ENCODE results near the gene CSNK2A1. TPM values are rescaled to one million over a fixed set of nuclear protein-coding genes. Genes with fewer than 3 reads are reported as not detected.

CSNK2A1 gene
- total RNA-seq, 2 donors from 2014 or later, result 84.5 to 125 TPM

- Histone ChIP-seq H3K9me3 (no peaks in the 10 kb centered on the region), H3K27me3 (no peaks in the 10 kb centered on the region), H3K36me3 (no peaks in the 10 kb centered on the region), H3K4me1 (no peaks in the 10 kb centered on the region), H3K27ac (no peak overlapping the region), H3K4me3 (no peak overlapping the region)
- DNase-seq (ENCODE audit: low spot score), result no peak
- TF ChIP-seq CTCF (IDR thresholded peaks at IDR 0.05), result no peak
These were observed 69.0 kb downstream of the CSNK2A1 start for GRCh38 chr20:474581-474980.

GRCh38 chr20:472889-473292, 70.7 kb downstream of the CSNK2A1 start:
- Histone ChIP-seq H3K4me3 (no peak overlapping the region), H3K9me3 (no peaks in the 10 kb centered on the region), H3K4me1 (no peaks in the 10 kb centered on the region), H3K36me3 (no peaks in the 10 kb centered on the region), H3K27ac (no peak overlapping the region), H3K27me3 (no peaks in the 10 kb centered on the region)
- TF ChIP-seq CTCF (IDR thresholded peaks at IDR 0.05), result no peak
- no peak for DNase-seq (ENCODE audit: low spot score)

- H3K27me3 ChIP-seq, result no peaks in the 10 kb centered on the region
- H3K36me3 ChIP-seq, result no peaks in the 10 kb centered on the region
- H3K4me1 ChIP-seq, result no peaks in the 10 kb centered on the region
- H3K9me3 ChIP-seq, result no peaks in the 10 kb centered on the region
- TF ChIP-seq CTCF (IDR thresholded peaks at IDR 0.05), result no peak
- no peak for DNase-seq (ENCODE audit: low spot score)
- H3K27ac ChIP-seq, result no peak overlapping the region
- no peak overlapping the region for H3K4me3 ChIP-seq
These were observed 71.3 kb downstream of the CSNK2A1 start for GRCh38 chr20:472137-472846.

- DNase-seq (ENCODE audit: low spot score), result no peak
- Histone ChIP-seq H3K4me3 (no peak overlapping the region), H3K27ac (no peak overlapping the region), H3K9me3 (no peaks in the 10 kb centered on the region), H3K4me1 (no peaks in the 10 kb centered on the region), H3K27me3 (no peaks in the 10 kb centered on the region), H3K36me3 (no peaks in the 10 kb centered on the region)
- no peak for TF ChIP-seq CTCF (IDR thresholded peaks at IDR 0.05)
These were observed 73.7 kb downstream of the CSNK2A1 start for GRCh38 chr20:469746-470490.

GRCh38 chr20:467755-468154, 75.8 kb downstream of the CSNK2A1 start:
- Histone ChIP-seq H3K9me3 (no peaks in the 10 kb centered on the region), H3K27ac (no peak overlapping the region), H3K4me3 (no peak overlapping the region), H3K4me1 (peaks cover 0 to 4% of the 10 kb centered on the region in 2 donors), H3K36me3 (no peaks in the 10 kb centered on the region), H3K27me3 (no peaks in the 10 kb centered on the region)
- no peak for TF ChIP-seq CTCF (IDR thresholded peaks at IDR 0.05)
- DNase-seq (ENCODE audit: low spot score), result no peak

All from right atrium auricular region (tissue), 2 donors.